H1 (cell line): ENCODE data around the gene CCNK. TPM values are rescaled to one million over a fixed set of nuclear protein-coding genes. Genes with fewer than 3 reads are reported as not detected.

Experiments
- CTCF ChIA-PET: fragments of 300-600 bp; sonication (Branson Sonifier 250); formaldehyde crosslinking; loops from one replicate; lab custom pipeline; 2021; ENCODE audit not compliant: partially characterized antibody; lab: Charles Lee
- POLR2A ChIA-PET: fragments of 300-600 bp; sonication (Branson Sonifier 250); formaldehyde crosslinking; loops from one replicate; lab custom pipeline; 2021; ENCODE audit warnings: inconsistent platforms; ENCODE audit not compliant: partially characterized antibody; lab: Charles Lee
- DNase-seq, 2 experiments: peaks; one replicate each; pipeline versions ENCODE4 v3.0.0 to v3.0.0-alpha.2; 2010 to 2022; ENCODE audit warnings: low spot score in 2 of 2, low read depth in 1 of 2, mixed read lengths in 1 of 2
- FAIRE-seq: peaks from 2 replicates; lab custom pipeline; 2011; peaks lifted over from hg19 to GRCh38; lab: Jason Lieb, UNC
- H2AFZ ChIP-seq: 2 replicates; pipeline ENCODE4 v1.8.1; 2012; ENCODE audit warnings: low read length, inconsistent platforms
- H2AK5ac ChIP-seq: 2 replicates; pipeline ENCODE4 v1.6.1; 2013; ENCODE audit warnings: low read depth, low read length
- H2BK120ac ChIP-seq: replicated peaks from 2 replicates; pipeline ENCODE3; 2013; ENCODE audit warnings: low read depth, low read length, inconsistent platforms
- H2BK12ac ChIP-seq: 2 replicates; pipeline ENCODE4 v1.6.1; 2013; ENCODE audit warnings: low read depth, low read length
- H2BK15ac ChIP-seq: 2 replicates; pipeline ENCODE4 v1.6.1; 2013; ENCODE audit warnings: low read length
- H2BK20ac ChIP-seq: 2 replicates; pipeline ENCODE4 v1.6.1; 2013; ENCODE audit warnings: low read length
- H2BK5ac ChIP-seq: 2 replicates; pipeline ENCODE4 v1.6.1; 2013; ENCODE audit warnings: low read depth, low read length
- H3K14ac ChIP-seq: 2 replicates; pipeline ENCODE4 v1.6.1; 2013; ENCODE audit warnings: inconsistent platforms; ENCODE audit not compliant: insufficient read length
- H3K18ac ChIP-seq: 2 replicates; pipeline ENCODE4 v1.6.1; 2013; ENCODE audit warnings: low read length; ENCODE audit errors: extremely low read depth
- H3K23ac ChIP-seq: 2 replicates; pipeline ENCODE4 v1.6.1; 2013; ENCODE audit warnings: inconsistent platforms; ENCODE audit not compliant: insufficient read length
- H3K23me2 ChIP-seq: 2 replicates; pipeline ENCODE4 v1.6.1; 2013; ENCODE audit warnings: low read depth, low read length
- H3K27ac ChIP-seq: 2 replicates; pipeline ENCODE4 v1.6.1; 2011; ENCODE audit warnings: low read depth, low read length, inconsistent platforms
- H3K27me3 ChIP-seq, 4 experiments: replicated peaks in 1 of 4; 1 replicate in 1 of 4; 2 replicates in 3 of 4; pipeline versions ENCODE4 v1.6.1 to v1.8.1; 2011 to 2013; ENCODE audit warnings: low read length in 3 of 4, mild to moderate bottlenecking in 3 of 4, inconsistent platforms in 2 of 4, mixed read lengths in 2 of 4, moderate library complexity in 1 of 4; ENCODE audit not compliant: control insufficient read depth in 3 of 4, insufficient read depth in 3 of 4; ENCODE audit errors: extremely low read depth in 1 of 4
- H3K36me3 ChIP-seq, 4 experiments: 2 replicates each; pipeline versions ENCODE4 v1.6.1 to v1.8.1; 2011 to 2013; ENCODE audit warnings: mild to moderate bottlenecking in 4 of 4, low read length in 3 of 4, moderate library complexity in 2 of 4, control low read depth in 1 of 4, inconsistent platforms in 1 of 4; ENCODE audit not compliant: insufficient read depth in 4 of 4, control insufficient read depth in 2 of 4
- H3K4ac ChIP-seq: replicated peaks from 2 replicates; pipeline ENCODE3; 2013; ENCODE audit warnings: low read length, low read depth, mixed read lengths, inconsistent platforms; ENCODE audit not compliant: insufficient read length
- H3K4me1 ChIP-seq, 4 experiments: replicated peaks in 1 of 4; 1 replicate in 1 of 4; 2 replicates in 3 of 4; pipeline versions ENCODE4 v1.6.1 to v1.8.1; 2011 to 2013; ENCODE audit warnings: low read length in 3 of 4, inconsistent platforms in 2 of 4, mixed read lengths in 1 of 4; ENCODE audit not compliant: insufficient read depth in 4 of 4, control insufficient read depth in 3 of 4
- H3K4me2 ChIP-seq, 2 experiments: 2 replicates each; pipeline versions ENCODE4 v1.6.1 to v1.8.1; 2011 to 2013; ENCODE audit warnings: low read depth in 2 of 2, low read length in 2 of 2, control low read depth in 1 of 2, inconsistent platforms in 1 of 2, mild to moderate bottlenecking in 1 of 2; ENCODE audit not compliant: insufficient read depth in 1 of 2
- H3K4me3 ChIP-seq, 4 experiments: fragments of 200-600, 300-600 bp in 1 of 4; sonication (generic), shearing (Covaris generic), sonication (Bioruptor Twin) in 1 of 4; 2 replicates each; pipeline versions ENCODE4 v1.5.1 to v1.8.1; 2011 to 2016; ENCODE audit warnings: low read length in 4 of 4, low read depth in 3 of 4, control low read depth in 2 of 4, inconsistent platforms in 2 of 4, mild to moderate bottlenecking in 2 of 4, mixed read lengths in 1 of 4, moderate library complexity in 1 of 4; ENCODE audit not compliant: insufficient read depth in 2 of 4; ENCODE audit errors: extremely low read depth in 1 of 4
- H3K56ac ChIP-seq: replicated peaks from 2 replicates; pipeline ENCODE3; 2013; ENCODE audit warnings: low read depth, mild to moderate bottlenecking, mixed read lengths, low read length, inconsistent platforms; ENCODE audit not compliant: insufficient read length
- H3K79me1 ChIP-seq: 2 replicates; pipeline ENCODE4 v1.6.1; 2013; ENCODE audit warnings: low read depth, low read length, control low read depth
- H3K79me2 ChIP-seq, 2 experiments: 2 replicates each; pipeline versions ENCODE4 v1.6.1 to v1.8.1; 2012 to 2013; ENCODE audit warnings: low read length in 2 of 2, mild to moderate bottlenecking in 2 of 2, inconsistent platforms in 1 of 2; ENCODE audit not compliant: insufficient read depth in 2 of 2, control insufficient read depth in 1 of 2
- H3K9ac ChIP-seq, 4 experiments: replicated peaks in 1 of 4; 1 replicate in 1 of 4; 2 replicates in 3 of 4; pipeline versions ENCODE4 v1.6.1 to v1.8.1; 2011 to 2013; ENCODE audit warnings: low read depth in 3 of 4, low read length in 3 of 4, control low read depth in 2 of 4, mild to moderate bottlenecking in 2 of 4, moderate library complexity in 2 of 4, inconsistent platforms in 1 of 4; ENCODE audit errors: extremely low read depth in 1 of 4
- H3K9me3 ChIP-seq, 2 experiments: 2 replicates each; pipeline versions ENCODE4 v1.6.1 to v1.8.1; 2012 to 2013; ENCODE audit warnings: mild to moderate bottlenecking in 2 of 2, moderate library complexity in 2 of 2, control low read depth in 1 of 2, inconsistent platforms in 1 of 2, low read depth in 1 of 2, low read length in 1 of 2, mixed read lengths in 1 of 2; ENCODE audit not compliant: insufficient read depth in 2 of 2
- H4K20me1 ChIP-seq, 2 experiments: replicated peaks in 1 of 2; 2 replicates each; pipeline versions ENCODE3 to v1.8.1; 2011 to 2013; ENCODE audit warnings: inconsistent platforms in 2 of 2, low read length in 2 of 2, mild to moderate bottlenecking in 1 of 2; ENCODE audit not compliant: insufficient read depth in 2 of 2, control insufficient read depth in 1 of 2
- H4K5ac ChIP-seq: 2 replicates; pipeline ENCODE4 v1.6.1; 2013; ENCODE audit warnings: low read length, low read depth, mixed read lengths, inconsistent platforms; ENCODE audit not compliant: insufficient read length
- H4K8ac ChIP-seq: 2 replicates; pipeline ENCODE4 v1.8.0; 2013; ENCODE audit warnings: mild to moderate bottlenecking, moderate library complexity, low read length, inconsistent platforms; ENCODE audit not compliant: insufficient read depth; ENCODE audit errors: extremely low read depth
- H4K91ac ChIP-seq: replicated peaks from 2 replicates; pipeline ENCODE3; 2013; ENCODE audit warnings: low read length, mixed read lengths, inconsistent platforms; ENCODE audit not compliant: insufficient read length
- ATF3 ChIP-seq: IDR thresholded peaks from 2 replicates; pipeline ENCODE4 v1.6.1; 2011; ENCODE audit warnings: low read depth, mild to moderate bottlenecking, low read length; ENCODE audit not compliant: insufficient read depth
- CTCF ChIP-seq, 3 experiments: IDR thresholded peaks; 1 replicate in 2 of 3; 2 replicates in 1 of 3; pipeline versions ENCODE4 v1.5.1 to v1.6.1; 2011; ENCODE audit warnings: low read length in 3 of 3, mild to moderate bottlenecking in 3 of 3, inconsistent platforms in 2 of 3, low read depth in 1 of 3, moderate library complexity in 1 of 3; ENCODE audit not compliant: insufficient read depth in 1 of 3; ENCODE audit errors: control extremely low read depth in 1 of 3
- RAD21 ChIP-seq, 2 experiments: IDR thresholded peaks in 1 of 2; conservative IDR thresholded peaks in 1 of 2; 2 replicates each; pipeline ENCODE4 v1.6.1; 2011; ENCODE audit warnings: low read depth in 2 of 2, low read length in 2 of 2, improper control_type of control experiment in 1 of 2, inconsistent platforms in 1 of 2, mild to moderate bottlenecking in 1 of 2, moderate library complexity in 1 of 2
- WGBS, 2 experiments: shearing (Covaris generic) in 1 of 2; methylation state at CpG; one replicate each; pipeline versions ENCODE4 v1.1.6 to v1.1.7; 2013 to 2015; ENCODE audit warnings: low lambda C conversion rate in 2 of 2, mixed read lengths in 2 of 2, inconsistent platforms in 1 of 2, low coverage in 1 of 2, missing lambda C conversion rate in 1 of 2; ENCODE audit not compliant: insufficient replicate concordance in 2 of 2, insufficient coverage in 1 of 2, insufficient read length in 1 of 2; ENCODE audit errors: extremely low coverage in 1 of 2, missing lambda C conversion rate in 1 of 2; 5-methylcytosine and 5-hydroxymethylcytosine counted together
- polyA plus RNA-seq, 7 experiments: library from polyadenylated mRNA; depleted of rRNA in 3 of 7; stranded (reverse) in 5 of 7; unstranded in 2 of 7; fragments of >200 nt in 5 of 7; fragments of 200-250 nt in 2 of 7; gene quantifications; 1 replicate in 5 of 7; 2 replicates in 1 of 7; 4 replicates in 1 of 7; pipeline versions ENCODE4 v1.2.1 to v1.2.3, GENCODE V29; 2011 to 2013; ENCODE audit warnings: missing spikeins in 2 of 7, mixed read lengths in 2 of 7
- total RNA-seq: library from RNA; stranded (reverse); fragmentation: NEBNext Ultra II Directional; extraction: Animal tissue kit (Norgen Biotek cat#: 25700); gene quantifications from 2 replicates; pipeline ENCODE4 v1.2.1, GENCODE V29; 2021

CCNK gene
- total and polyA plus RNA-seq, 2 of the 8 experiments (the other 6 are each of a cell fraction or from before 2014, with no cell fraction given), result 10.7 to 82.7 TPM

DNA sequence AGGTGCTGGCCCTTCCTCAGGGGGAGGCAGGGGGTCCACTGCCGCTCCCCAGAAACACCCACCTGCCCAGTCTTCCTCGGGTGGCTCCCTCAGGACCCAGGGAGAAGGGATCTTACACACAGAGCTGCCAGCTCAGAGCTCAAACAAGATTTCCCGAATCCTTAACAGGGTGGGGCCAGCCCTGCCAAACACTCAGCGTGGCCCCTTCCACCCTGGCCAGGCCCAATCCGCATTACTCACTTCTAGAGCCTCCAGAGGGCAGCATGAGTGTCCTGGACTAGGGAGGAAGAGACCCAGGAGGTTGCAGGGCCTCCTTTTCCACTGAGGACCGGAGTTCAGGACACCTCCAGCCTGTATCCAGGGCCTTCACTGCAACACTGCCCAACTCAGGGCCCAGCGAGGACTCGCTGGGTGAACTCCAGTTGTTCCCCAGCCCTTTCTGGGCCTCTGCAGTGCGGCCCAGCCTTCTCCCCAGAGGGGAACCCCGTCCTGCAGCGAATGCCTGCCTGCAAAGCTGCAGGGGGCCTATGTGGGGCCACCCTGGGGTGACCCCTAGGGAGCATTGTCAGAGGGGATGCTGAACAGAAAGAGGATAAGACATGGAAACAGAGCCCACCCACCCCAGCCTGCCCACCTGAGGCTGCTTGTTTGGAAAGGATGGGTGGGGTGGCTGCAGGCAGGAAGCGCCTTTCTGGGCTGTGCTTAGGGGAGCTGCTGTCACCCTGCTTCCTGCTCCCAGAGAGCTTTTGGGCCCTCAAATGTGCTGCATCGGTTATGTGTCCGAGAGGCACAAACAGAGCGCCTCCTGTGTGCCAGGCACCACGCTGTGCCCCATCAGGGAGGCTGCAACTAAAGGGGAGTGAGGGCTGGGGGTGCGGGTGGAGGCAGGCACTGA is 43.8 kb downstream of the CCNK start:
- TF ChIP-seq ATF3 (no peak), RAD21 (IDR thresholded peaks at IDR 0.05 in 1 of 2, conservative IDR thresholded peaks at IDR 0.05 in 1 of 2; ENCODE audit: low read depth in 2 of 2, low read length in 2 of 2) (peak; percentile 38 to 54), CTCF (IDR thresholded peaks at IDR 0.05; ENCODE audit: control extremely low read depth in 1 of 3, insufficient read depth in 1 of 3, low read depth in 1 of 3, low read length in 3 of 3) (peak in 2 of 3 experiments; percentile 15 to 51; a peak in 2 of 4 replicates)
- Histone ChIP-seq H2BK15ac (no peak overlapping the region), H3K4me2 (peak overlapping the region; percentile 30 to 31; a peak in 1 of 4 replicates), H4K20me1 (no peaks in the 10 kb centered on the region), H2BK5ac (no peak overlapping the region), H3K9ac (no peak overlapping the region), H4K5ac (no peak overlapping the region), H4K8ac (no peak overlapping the region), H3K4ac (no peak overlapping the region), H2BK20ac (0 out of 2 replicates have a peak overlapping the region, but pooled peaks have one; percentile 48), H3K27me3 (no peaks in the 10 kb centered on the region), H3K23me2 (0 out of 2 replicates have a peak, but pooled peaks cover 2% of the 10 kb centered on the region), H3K23ac (no peak overlapping the region), H2BK120ac (no peak overlapping the region), H3K4me3 (no peak overlapping the region), H3K56ac (no peak overlapping the region), H4K91ac (no peak overlapping the region), H3K9me3 (no peaks in the 10 kb centered on the region), H2AFZ (no peak overlapping the region), H3K14ac (no peak overlapping the region), H2BK12ac (no peak overlapping the region; the same call in 1 of the 2 replicates), H3K79me2 (peaks cover 0 to 3% of the 10 kb centered on the region in 2 experiments; a peak in 1 of 4 replicates), H3K36me3 (no peaks in the 10 kb centered on the region), H3K79me1 (peaks cover 16% of the 10 kb centered on the region), H2AK5ac (peak overlapping the region; percentile 48; the same call in 1 of the 2 replicates), H3K4me1 (peaks cover 11 to 51% (median 37%) of the 10 kb centered on the region in 4 experiments), H3K27ac (no peak overlapping the region), H3K18ac (peak overlapping the region; percentile 19; the same call in 1 of the 2 replicates)
- 65% methylated on average over 17 of the region's 17 CpGs; no CpG with 5 or more reads in 1 of the 2 experiments for WGBS, 2 experiments
- FAIRE-seq (no peak), DNase-seq (no peak)
- ChIA-PET CTCF (interaction anchor here (0.7 to 6.5 kb wide), 29 partner anchors 12 to 163 kb away, joined by 3 to 40 read pairs (median 4); partner anchors contain the start of genes CCNK and SETD3), POLR2A (interaction anchor here (0.7 to 1.4 kb wide), 5 partner anchors 9 to 79 kb away, joined by 3 to 5 read pairs (median 3); partner anchors contain the start of genes CCDC85C, CCNK and SETD3)
